Measurements from ENCODE around the gene TMEM171. TPM values are rescaled to one million over a fixed set of nuclear protein-coding genes. Genes with fewer than 3 reads are reported as not detected.

Gene TMEM171
- total and polyA plus RNA-seq, 4 donors = 0.13 TPM; not detected in 3

DNA sequence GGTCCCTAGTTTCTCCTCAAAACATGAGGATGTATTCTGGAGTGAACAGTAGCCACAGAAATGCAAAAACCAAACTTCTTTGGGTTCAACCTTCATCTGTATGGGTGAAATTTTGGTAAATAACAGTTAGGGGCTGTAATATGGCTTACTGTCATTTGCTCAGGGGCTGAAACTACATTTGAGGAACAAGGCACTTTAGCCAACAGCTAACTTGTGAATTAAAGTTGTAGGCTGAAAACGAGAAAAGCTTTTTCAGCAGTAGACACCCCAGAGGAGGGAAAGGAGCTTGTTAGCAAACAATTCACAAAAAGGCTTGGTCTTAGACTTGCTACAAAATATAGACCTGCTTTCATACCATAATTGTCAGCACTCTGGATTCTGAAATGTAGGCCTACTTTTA is 6.6 kb downstream of the TMEM171 start:
- no peaks in the 10 kb centered on the region for H3K9me3 ChIP-seq (ENCODE audit: control insufficient read depth, low read length)
- intact Hi-C loops (cut with DNase I) = no loop called here
- no peak overlapping the region for H3K4me3 ChIP-seq (ENCODE audit: low read length in 2 of 2)
- DNase-seq (no peak), ATAC-seq (ENCODE audit: low FRiP score) (no peak)
- WGBS, 2 donors = 86 to 93% methylated on average over 1 of the region's 1 CpG
- H3K36me3 ChIP-seq (ENCODE audit: control insufficient read depth in 1 of 2, insufficient read depth in 2 of 2, low read length in 1 of 2) = no peaks in the 10 kb centered on the region
- no peaks in the 10 kb centered on the region for H3K27me3 ChIP-seq (ENCODE audit: control insufficient read depth in 1 of 2, insufficient read depth in 2 of 2, low read length in 1 of 2)
- no peaks in the 10 kb centered on the region for H3K4me1 ChIP-seq (ENCODE audit: control insufficient read depth in 1 of 2, insufficient read depth in 2 of 2, low read length in 2 of 2)
- no peak overlapping the region for H3K27ac ChIP-seq (ENCODE audit: low read depth in 1 of 2, low read length in 2 of 2)

DNA sequence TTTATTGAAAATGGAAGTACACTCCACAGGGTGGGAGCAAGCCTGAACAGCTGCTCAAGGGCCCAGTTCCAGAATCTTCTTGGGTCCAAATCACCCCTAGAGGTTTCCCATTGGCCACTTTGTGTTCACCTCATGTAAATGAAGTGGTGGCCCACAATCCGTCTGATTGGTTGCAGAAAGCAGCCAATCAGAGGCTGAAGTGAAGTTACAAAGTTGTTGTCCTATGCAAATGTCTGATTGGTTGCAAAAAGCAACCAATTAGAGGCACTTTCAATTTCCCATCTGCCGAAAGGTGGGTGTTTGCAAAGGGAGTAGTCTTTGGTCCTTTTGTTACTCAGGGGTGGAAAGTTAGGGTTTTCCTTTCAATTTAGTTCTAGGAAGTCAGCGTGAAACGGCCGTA is 8.8 kb downstream of the TMEM171 start:
- ATAC-seq (ENCODE audit: low FRiP score) = no peak
- WGBS, 2 donors = 90 to 92% methylated on average over 5 of the region's 5 CpGs
- H3K27me3 ChIP-seq (ENCODE audit: control insufficient read depth in 1 of 2, insufficient read depth in 2 of 2, low read length in 1 of 2) = no peaks in the 10 kb centered on the region
- H3K4me1 ChIP-seq (ENCODE audit: control insufficient read depth in 1 of 2, insufficient read depth in 2 of 2, low read length in 2 of 2) = no peaks in the 10 kb centered on the region
- no peaks in the 10 kb centered on the region for H3K9me3 ChIP-seq (ENCODE audit: control insufficient read depth, low read length)
- no peak for DNase-seq
- H3K4me3 ChIP-seq (ENCODE audit: low read length in 2 of 2) = no peak overlapping the region
- H3K27ac ChIP-seq (ENCODE audit: low read depth in 1 of 2, low read length in 2 of 2) = no peak overlapping the region
- no peaks in the 10 kb centered on the region for H3K36me3 ChIP-seq (ENCODE audit: control insufficient read depth in 1 of 2, insufficient read depth in 2 of 2, low read length in 1 of 2)
- intact Hi-C loops (cut with DNase I) = no loop called here

DNA sequence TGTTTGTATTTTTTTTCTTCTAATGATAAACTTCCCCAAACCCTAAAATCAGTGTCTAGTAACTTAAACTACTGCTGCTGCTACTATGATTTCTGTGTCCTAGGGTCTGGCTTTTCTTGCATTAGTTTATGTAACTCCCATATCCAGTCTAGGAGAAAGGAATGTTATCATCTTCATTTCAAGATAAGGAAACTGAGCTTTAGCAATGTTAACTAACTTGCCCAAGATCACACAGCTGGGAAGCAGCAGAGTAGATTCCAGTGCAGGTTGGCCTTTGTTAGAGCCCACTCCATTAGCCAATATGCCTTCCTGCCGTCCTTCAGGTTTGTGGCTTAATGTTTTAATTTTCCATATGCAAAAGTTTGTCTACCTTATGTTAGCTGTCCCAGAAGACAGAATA is 10.4 kb downstream of the TMEM171 start:
- H3K36me3 ChIP-seq (ENCODE audit: control insufficient read depth in 1 of 2, insufficient read depth in 2 of 2, low read length in 1 of 2) = no peaks in the 10 kb centered on the region
- ATAC-seq (ENCODE audit: low FRiP score) = no peak
- no peaks in the 10 kb centered on the region for H3K27me3 ChIP-seq (ENCODE audit: control insufficient read depth in 1 of 2, insufficient read depth in 2 of 2, low read length in 1 of 2)
- no peak overlapping the region for H3K4me3 ChIP-seq (ENCODE audit: low read length in 2 of 2)
- intact Hi-C loops (cut with DNase I) = no loop called here
- no peak overlapping the region for H3K27ac ChIP-seq (ENCODE audit: low read depth in 1 of 2, low read length in 2 of 2)
- no peak for DNase-seq
- WGBS, 2 donors = 86 to 93% methylated on average over 1 of the region's 1 CpG
- H3K4me1 ChIP-seq (ENCODE audit: control insufficient read depth in 1 of 2, insufficient read depth in 2 of 2, low read length in 2 of 2) = no peaks in the 10 kb centered on the region
- no peaks in the 10 kb centered on the region for H3K9me3 ChIP-seq (ENCODE audit: control insufficient read depth, low read length)

DNA sequence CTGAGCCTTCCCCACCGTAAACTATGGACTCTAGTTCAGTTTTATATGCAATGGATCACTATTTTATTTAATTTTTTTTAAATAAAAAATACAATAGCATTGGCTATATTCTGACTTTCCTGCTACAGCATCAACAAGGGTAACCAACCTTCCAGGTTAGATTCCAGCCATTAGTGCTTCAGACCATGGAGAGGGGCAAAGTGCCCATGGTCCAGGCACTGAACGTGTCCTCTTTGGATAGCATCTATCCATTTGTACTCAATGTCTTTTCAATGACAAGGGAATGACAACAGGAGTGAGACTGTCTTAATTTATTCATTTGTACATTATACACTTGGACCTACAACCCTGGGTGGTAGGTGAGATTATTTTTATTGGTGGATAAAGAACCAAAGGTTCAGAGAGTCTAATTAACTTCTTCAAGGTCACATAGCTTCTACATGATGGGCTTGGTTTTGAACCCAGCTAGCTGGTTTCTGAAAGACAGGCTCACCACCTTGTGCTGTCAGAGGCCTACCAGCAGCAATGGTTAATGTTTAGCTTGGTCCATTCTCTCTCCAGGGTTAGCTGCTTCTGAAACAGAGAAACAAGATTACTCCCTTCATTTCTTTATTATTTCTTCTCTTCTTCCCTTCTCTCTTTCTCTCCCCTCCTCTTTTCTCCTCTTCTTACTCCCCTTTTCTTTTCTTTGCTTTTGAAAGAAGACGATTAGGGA is 11.5 kb downstream of the TMEM171 start:
- H3K27me3 ChIP-seq (ENCODE audit: control insufficient read depth in 1 of 2, insufficient read depth in 2 of 2, low read length in 1 of 2) = no peaks in the 10 kb centered on the region
- H3K4me3 ChIP-seq (ENCODE audit: low read length in 2 of 2) = no peak overlapping the region
- no peaks in the 10 kb centered on the region for H3K9me3 ChIP-seq (ENCODE audit: control insufficient read depth, low read length)
- H3K36me3 ChIP-seq (ENCODE audit: control insufficient read depth in 1 of 2, insufficient read depth in 2 of 2, low read length in 1 of 2) = no peaks in the 10 kb centered on the region
- DNase-seq (no peak), ATAC-seq (ENCODE audit: low FRiP score) (no peak)
- H3K27ac ChIP-seq (ENCODE audit: low read depth in 1 of 2, low read length in 2 of 2) = no peak overlapping the region
- no peaks in the 10 kb centered on the region for H3K4me1 ChIP-seq (ENCODE audit: control insufficient read depth in 1 of 2, insufficient read depth in 2 of 2, low read length in 2 of 2)
- intact Hi-C loops (cut with DNase I) = no loop called here
- whole genome bisulfite sequencing, 2 donors = 86% methylated on average over 3 of the region's 3 CpGs

DNA sequence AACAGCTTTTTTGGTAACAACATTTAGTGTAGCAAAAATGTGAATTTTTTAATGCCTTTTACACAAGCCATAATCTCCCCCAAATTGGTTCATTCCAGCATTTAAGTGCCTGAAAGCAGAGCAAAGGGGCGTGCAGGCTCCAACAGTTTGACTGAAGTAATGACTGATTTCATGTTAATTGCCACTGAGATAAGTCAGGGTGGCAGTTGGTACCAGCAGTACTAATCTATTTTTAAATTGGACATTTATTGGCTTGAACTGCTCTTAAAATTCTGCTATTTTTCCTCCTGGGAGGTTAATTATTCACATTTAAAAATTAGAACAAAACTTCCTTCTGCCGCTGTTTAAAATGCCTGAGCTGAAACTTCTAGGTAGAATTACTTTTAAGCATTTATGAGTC is 12.4 kb downstream of the TMEM171 start:
- no peak overlapping the region for H3K27ac ChIP-seq (ENCODE audit: low read depth in 1 of 2, low read length in 2 of 2)
- H3K9me3 ChIP-seq (ENCODE audit: control insufficient read depth, low read length) = no peaks in the 10 kb centered on the region
- no peak for ATAC-seq (ENCODE audit: low FRiP score)
- WGBS, 2 donors = 88 to 90% methylated on average over 2 of the region's 2 CpGs
- no peak overlapping the region for H3K4me3 ChIP-seq (ENCODE audit: low read length in 2 of 2)
- H3K4me1 ChIP-seq (ENCODE audit: control insufficient read depth in 1 of 2, insufficient read depth in 2 of 2, low read length in 2 of 2) = no peaks in the 10 kb centered on the region
- no peaks in the 10 kb centered on the region for H3K36me3 ChIP-seq (ENCODE audit: control insufficient read depth in 1 of 2, insufficient read depth in 2 of 2, low read length in 1 of 2)
- no peaks in the 10 kb centered on the region for H3K27me3 ChIP-seq (ENCODE audit: control insufficient read depth in 1 of 2, insufficient read depth in 2 of 2, low read length in 1 of 2)
- intact Hi-C loops (cut with DNase I) = no loop called here
- DNase-seq = no peak

DNA sequence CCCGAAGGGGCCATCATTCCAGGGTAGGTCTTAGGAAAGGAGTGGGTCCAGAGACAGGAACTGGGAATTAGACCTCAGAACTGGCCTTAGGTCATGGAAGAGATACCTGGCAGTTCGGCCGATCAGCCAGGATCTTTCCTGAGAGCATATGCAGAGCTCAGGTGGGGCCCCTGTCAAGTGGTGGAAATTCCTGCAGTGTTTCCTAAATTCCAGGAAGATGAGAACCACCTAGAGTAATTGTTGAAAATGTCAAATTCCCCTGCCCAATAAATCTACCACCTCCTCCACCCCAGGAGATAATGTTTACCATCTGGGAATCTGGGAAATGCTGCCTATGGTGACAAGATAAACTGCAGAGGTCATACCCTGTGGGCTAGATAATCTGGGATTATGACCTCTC is 14.6 kb downstream of the TMEM171 start:
- no peaks in the 10 kb centered on the region for H3K4me1 ChIP-seq (ENCODE audit: control insufficient read depth in 1 of 2, insufficient read depth in 2 of 2, low read length in 2 of 2)
- WGBS, 2 donors = 94 to 96% methylated on average over 3 of the region's 3 CpGs
- no peak overlapping the region for H3K27ac ChIP-seq (ENCODE audit: low read depth in 1 of 2, low read length in 2 of 2)
- no peak overlapping the region for H3K4me3 ChIP-seq (ENCODE audit: low read length in 2 of 2)
- H3K9me3 ChIP-seq (ENCODE audit: control insufficient read depth, low read length) = no peaks in the 10 kb centered on the region
- no peaks in the 10 kb centered on the region for H3K36me3 ChIP-seq (ENCODE audit: control insufficient read depth in 1 of 2, insufficient read depth in 2 of 2, low read length in 1 of 2)
- intact Hi-C loops (cut with DNase I) = no loop called here
- no peaks in the 10 kb centered on the region for H3K27me3 ChIP-seq (ENCODE audit: control insufficient read depth in 1 of 2, insufficient read depth in 2 of 2, low read length in 1 of 2)
- DNase-seq = no peak
- no peak for ATAC-seq (ENCODE audit: low FRiP score)

DNA sequence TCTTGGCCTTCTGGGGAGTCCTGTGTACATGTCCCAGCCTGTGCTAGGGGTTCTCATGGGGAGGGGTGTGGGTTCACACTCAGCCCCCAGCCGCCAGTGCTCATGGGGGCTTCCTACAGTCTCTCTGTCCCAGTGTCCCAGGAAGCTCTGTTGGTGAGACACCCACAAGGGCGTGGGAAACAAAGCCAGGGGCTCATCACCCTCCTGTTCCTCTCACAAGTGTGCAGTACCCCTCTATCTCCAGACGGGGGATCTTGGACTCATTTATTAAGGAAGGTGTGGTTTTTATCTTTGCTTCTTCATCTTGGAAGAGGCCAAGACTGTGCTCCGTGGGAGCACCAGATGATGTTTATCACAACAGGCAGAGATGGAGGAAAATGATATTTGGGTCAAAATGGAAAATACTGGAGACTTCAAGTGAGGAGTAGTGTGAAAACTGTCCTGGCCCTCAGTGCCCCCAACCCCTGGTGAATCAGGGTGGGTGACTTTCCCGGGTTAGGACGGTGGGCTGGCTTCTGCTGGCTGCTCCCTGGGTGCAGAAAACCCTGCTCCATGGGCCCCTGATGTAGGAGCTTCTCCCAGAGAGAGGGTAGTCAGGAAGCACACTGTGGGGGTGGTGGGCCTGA is 15.2 kb downstream of the TMEM171 start:
- no peak for ATAC-seq (ENCODE audit: low FRiP score)
- Histone ChIP-seq H3K27me3 (ENCODE audit: control insufficient read depth in 1 of 2, insufficient read depth in 2 of 2, low read length in 1 of 2) (no peaks in the 10 kb centered on the region), H3K4me3 (ENCODE audit: low read length in 2 of 2) (no peak overlapping the region), H3K9me3 (ENCODE audit: control insufficient read depth, low read length) (no peaks in the 10 kb centered on the region), H3K27ac (ENCODE audit: low read depth in 1 of 2, low read length in 2 of 2) (no peak overlapping the region), H3K4me1 (ENCODE audit: control insufficient read depth in 1 of 2, insufficient read depth in 2 of 2, low read length in 2 of 2) (no peaks in the 10 kb centered on the region), H3K36me3 (ENCODE audit: control insufficient read depth in 1 of 2, insufficient read depth in 2 of 2, low read length in 1 of 2) (no peaks in the 10 kb centered on the region)
- no peak for DNase-seq
- intact Hi-C loops (cut with DNase I) = no loop called here
- 70 to 78% methylated on average over 6 of the region's 6 CpGs for WGBS, 2 donors

DNA sequence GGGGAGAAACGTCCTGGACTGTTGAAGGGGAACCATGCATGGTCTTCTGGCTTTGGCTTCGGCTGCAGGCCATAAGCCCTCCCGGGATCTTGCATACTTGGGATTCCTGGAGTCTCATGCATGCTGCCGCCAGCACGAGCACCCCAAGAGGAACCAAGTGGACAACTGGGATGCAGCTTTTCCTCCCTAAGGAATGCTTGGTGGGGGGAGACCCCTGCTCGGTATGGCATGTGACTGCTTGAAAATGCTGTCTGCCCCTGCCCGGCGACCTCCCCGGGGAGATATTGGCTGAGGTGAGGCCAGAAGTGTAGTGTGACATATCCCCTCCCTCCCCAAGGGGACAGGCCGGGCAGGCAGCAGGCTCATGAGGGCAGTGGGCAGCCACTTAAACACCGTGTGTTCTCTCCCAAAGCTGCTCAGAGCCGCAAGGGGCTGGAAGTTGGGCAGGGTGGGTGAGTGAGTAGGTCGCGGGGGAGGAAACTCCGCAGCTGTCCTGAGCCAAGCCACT is 15.7 kb downstream of the TMEM171 start:
- H3K27me3 ChIP-seq (ENCODE audit: control insufficient read depth in 1 of 2, insufficient read depth in 2 of 2, low read length in 1 of 2) = no peaks in the 10 kb centered on the region
- 46 to 48% methylated on average over 15 of the region's 15 CpGs for WGBS, 2 donors
- ATAC-seq (ENCODE audit: low FRiP score) (no peak), DNase-seq (no peak)
- no peak overlapping the region for H3K27ac ChIP-seq (ENCODE audit: low read depth in 1 of 2, low read length in 2 of 2)
- H3K9me3 ChIP-seq (ENCODE audit: control insufficient read depth, low read length) = no peaks in the 10 kb centered on the region
- H3K4me1 ChIP-seq (ENCODE audit: control insufficient read depth in 1 of 2, insufficient read depth in 2 of 2, low read length in 2 of 2) = no peaks in the 10 kb centered on the region
- no peak overlapping the region for H3K4me3 ChIP-seq (ENCODE audit: low read length in 2 of 2)
- intact Hi-C loops (cut with DNase I) = no loop called here
- H3K36me3 ChIP-seq (ENCODE audit: control insufficient read depth in 1 of 2, insufficient read depth in 2 of 2, low read length in 1 of 2) = no peaks in the 10 kb centered on the region
